Lung (tissue), 12 donors: ENCODE measurements around the gene VAV1. TPM values are rescaled to one million over a fixed set of nuclear protein-coding genes. Genes with fewer than 3 reads are reported as not detected.

Source experiments
- ATAC-seq: fragments of 200-7000 bp; cut with Tn5 transposase; one replicate; pipeline ENCODE4 v1.9.1; 2020; ENCODE audit warnings: moderate number of reproducible peaks; ENCODE audit not compliant: insufficient read depth, low FRiP score
- DNase-seq, 3 donors: peaks; one replicate each; pipeline ENCODE4 v3.0.0-alpha.2; 2013 to 2017
- H3K27ac ChIP-seq, 2 donors: one replicate each; pipeline ENCODE4 v1.5.1; 2013; ENCODE audit warnings: mild to moderate bottlenecking in 2 of 2, moderate library complexity in 2 of 2, control low read depth in 1 of 2, inconsistent platforms in 1 of 2, low read depth in 1 of 2, low read length in 1 of 2
- H3K27me3 ChIP-seq, 3 donors: one replicate each; pipeline ENCODE4 v1.5.1; 2013; ENCODE audit warnings: low read length in 2 of 3; ENCODE audit not compliant: control insufficient read depth in 3 of 3, insufficient read depth in 3 of 3
- H3K36me3 ChIP-seq, 4 donors: one replicate each; pipeline ENCODE4 v1.5.1; 2013; ENCODE audit warnings: low read length in 4 of 4, mild to moderate bottlenecking in 1 of 4, moderate library complexity in 1 of 4; ENCODE audit not compliant: control insufficient read depth in 4 of 4, insufficient read depth in 4 of 4
- H3K4me1 ChIP-seq, 5 donors: one replicate each; pipeline ENCODE4 v1.5.1; 2013; ENCODE audit warnings: low read length in 5 of 5, mild to moderate bottlenecking in 2 of 5, moderate library complexity in 1 of 5; ENCODE audit not compliant: control insufficient read depth in 5 of 5, insufficient read depth in 5 of 5
- H3K4me3 ChIP-seq: one replicate; pipeline ENCODE4 v1.5.1; 2013; ENCODE audit warnings: mild to moderate bottlenecking, control low read depth, moderate library complexity
- H3K9ac ChIP-seq, 2 donors: one replicate each; pipeline ENCODE4 v1.5.1; 2013; ENCODE audit warnings: low read length in 2 of 2, control low read depth in 1 of 2; ENCODE audit not compliant: insufficient read depth in 1 of 2
- H3K9me3 ChIP-seq, 4 donors: one replicate each; pipeline ENCODE4 v1.5.1; 2013; ENCODE audit warnings: low read length in 3 of 4, mild to moderate bottlenecking in 1 of 4, moderate library complexity in 1 of 4; ENCODE audit not compliant: control insufficient read depth in 4 of 4, insufficient read depth in 3 of 4
- WGBS, 2 donors: extraction: QIAGEN DNeasy Blood & Tissue Kit; methylation state at CpG; one replicate each; pipeline ENCODE4 v1.1.7; 2013; 5-methylcytosine and 5-hydroxymethylcytosine counted together
- polyA plus RNA-seq, 2 donors: library from polyadenylated mRNA; stranded (reverse); fragments of 200-250 nt; gene quantifications; one replicate each; pipeline ENCODE4 v1.2.1, GENCODE V29; 2013
- total RNA-seq, 2 donors: library from RNA; depleted of rRNA in 1 of 2; stranded (reverse); fragments of >200 nt in 1 of 2; gene quantifications; one replicate each; pipeline ENCODE4 v1.2.1, GENCODE V29; 2014 to 2021
- TF ChIP-seq, protein P1 (sequence below): IDR thresholded peaks from 2 replicates; pipeline ENCODE4 v1.5.1; 2012; ENCODE audit warnings: mild to moderate bottlenecking; ENCODE audit errors: control extremely low read depth, extremely low read depth
- donor health status: control.
- donor health status: control.
- donor health status: Bipolar disorder and iron deficiency.
- donor health status: healthy.
- donor health status: DM: yes; HTN: yes; CAD: no.

VAV1 gene
- total and polyA plus RNA-seq, 4 donors, result 8.7 to 60.8 (median 21.9) TPM

DNA sequence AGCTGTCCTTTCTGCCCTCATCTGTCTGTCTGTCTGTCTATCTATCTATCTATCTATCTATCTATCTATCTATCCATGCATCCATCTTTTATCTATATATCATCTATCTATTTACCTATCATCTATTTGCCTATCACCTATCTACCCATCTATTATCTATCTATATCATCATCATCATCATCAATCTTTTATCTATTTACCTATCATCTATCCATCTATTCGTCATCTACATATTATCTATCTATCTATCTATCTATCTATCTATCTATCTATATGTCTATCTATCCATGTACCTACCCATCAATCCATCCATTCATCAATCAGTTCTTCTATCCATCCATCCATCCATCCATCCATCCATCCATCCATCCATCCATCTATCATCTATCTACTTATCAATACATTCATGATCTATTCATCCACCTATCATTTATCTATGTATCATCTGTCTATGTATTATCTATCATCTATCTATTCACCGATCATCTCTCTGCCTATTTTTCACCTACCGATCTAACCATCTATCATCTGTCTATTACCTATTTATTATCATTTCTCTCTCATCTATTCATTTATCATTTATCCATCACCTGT, 65.7 kb downstream of the VAV1 start:
- H3K4me1 ChIP-seq, result no peaks in the 10 kb centered on the region
- no peak for DNase-seq
- no peaks in the 10 kb centered on the region for H3K27me3 ChIP-seq
- no peak overlapping the region for H3K9ac ChIP-seq
- H3K27ac ChIP-seq, result no peak overlapping the region
- H3K36me3 ChIP-seq, result peaks cover 0 to 3% (median 0%) of the 10 kb centered on the region in 4 donors
- H3K9me3 ChIP-seq, result peaks cover 0 to 1% (median 0%) of the 10 kb centered on the region in 4 donors
- TF ChIP-seq, protein P1, sequence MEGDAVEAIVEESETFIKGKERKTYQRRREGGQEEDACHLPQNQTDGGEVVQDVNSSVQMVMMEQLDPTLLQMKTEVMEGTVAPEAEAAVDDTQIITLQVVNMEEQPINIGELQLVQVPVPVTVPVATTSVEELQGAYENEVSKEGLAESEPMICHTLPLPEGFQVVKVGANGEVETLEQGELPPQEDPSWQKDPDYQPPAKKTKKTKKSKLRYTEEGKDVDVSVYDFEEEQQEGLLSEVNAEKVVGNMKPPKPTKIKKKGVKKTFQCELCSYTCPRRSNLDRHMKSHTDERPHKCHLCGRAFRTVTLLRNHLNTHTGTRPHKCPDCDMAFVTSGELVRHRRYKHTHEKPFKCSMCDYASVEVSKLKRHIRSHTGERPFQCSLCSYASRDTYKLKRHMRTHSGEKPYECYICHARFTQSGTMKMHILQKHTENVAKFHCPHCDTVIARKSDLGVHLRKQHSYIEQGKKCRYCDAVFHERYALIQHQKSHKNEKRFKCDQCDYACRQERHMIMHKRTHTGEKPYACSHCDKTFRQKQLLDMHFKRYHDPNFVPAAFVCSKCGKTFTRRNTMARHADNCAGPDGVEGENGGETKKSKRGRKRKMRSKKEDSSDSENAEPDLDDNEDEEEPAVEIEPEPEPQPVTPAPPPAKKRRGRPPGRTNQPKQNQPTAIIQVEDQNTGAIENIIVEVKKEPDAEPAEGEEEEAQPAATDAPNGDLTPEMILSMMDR, result no peak
- 87 to 96% methylated on average over 3 of the region's 3 CpGs for WGBS, 2 donors
- H3K4me3 ChIP-seq, result no peak overlapping the region
- no peak for ATAC-seq

DNA sequence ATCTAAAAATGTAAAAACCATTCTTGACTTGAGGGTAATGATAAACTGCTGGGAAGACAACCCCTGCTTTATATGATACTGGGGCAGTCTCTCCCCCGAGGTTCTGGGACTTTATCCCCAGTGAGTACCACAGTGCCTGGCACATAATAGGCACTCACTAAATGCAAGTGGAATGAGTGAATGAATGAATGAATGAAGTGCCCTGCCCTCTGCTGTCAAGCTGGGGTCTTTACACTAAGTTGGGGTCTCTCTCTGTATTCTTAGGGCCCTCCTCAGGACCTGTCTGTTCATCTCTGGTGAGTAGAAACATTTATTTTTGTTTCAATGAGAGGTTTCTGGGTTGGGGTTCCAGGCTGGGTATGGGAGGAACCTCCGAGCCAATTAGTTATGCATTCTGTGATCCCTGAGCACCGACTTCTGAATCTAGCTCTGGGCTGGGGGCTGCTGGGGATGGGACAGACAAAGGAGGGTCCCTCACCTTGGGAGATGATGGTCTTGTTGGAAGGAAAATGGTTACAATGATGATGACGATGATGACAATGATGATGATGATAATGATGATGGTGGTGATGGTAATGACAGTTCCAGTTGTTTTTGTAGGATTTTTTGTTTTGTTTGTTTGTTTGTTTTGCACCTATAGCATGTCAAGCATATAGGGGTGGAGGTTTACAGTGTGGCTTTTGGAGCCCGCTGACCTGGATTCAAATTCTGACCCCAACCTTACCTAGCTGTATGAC, 70.5 kb downstream of the VAV1 start:
- ATAC-seq, result no peak
- Histone ChIP-seq H3K27ac (no peak overlapping the region), H3K36me3 (no peaks in the 10 kb centered on the region), H3K4me3 (no peak overlapping the region), H3K4me1 (no peaks in the 10 kb centered on the region), H3K9me3 (no peaks in the 10 kb centered on the region), H3K27me3 (no peaks in the 10 kb centered on the region), H3K9ac (no peak overlapping the region)
- TF ChIP-seq, protein P1, result no peak
- DNase-seq, result no peak
- WGBS, 2 donors, result 82 to 89% methylated on average over 5 of the region's 5 CpGs

DNA sequence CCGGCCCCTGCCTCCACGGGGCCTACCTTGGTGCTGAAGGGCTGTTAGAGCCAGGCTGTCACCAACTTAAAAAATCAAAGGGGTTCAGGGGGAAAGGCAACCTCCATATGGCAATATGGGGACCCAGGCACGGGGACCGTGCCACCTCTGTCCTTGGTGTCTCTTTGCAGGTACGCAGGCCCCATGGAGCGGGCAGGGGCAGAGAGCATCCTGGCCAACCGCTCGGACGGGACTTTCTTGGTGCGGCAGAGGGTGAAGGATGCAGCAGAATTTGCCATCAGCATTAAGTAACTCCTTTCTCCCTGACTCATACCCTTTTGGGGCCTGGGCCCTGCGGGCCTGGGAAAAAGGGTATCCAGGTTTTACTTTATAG, 75.3 kb downstream of the VAV1 start:
- H3K36me3 ChIP-seq, result no peaks in the 10 kb centered on the region

More for the DNA sequence above, 75.3 kb downstream of the VAV1 start:
- whole genome bisulfite sequencing, 2 donors, result 95 to 99% methylated on average over 11 of the region's 11 CpGs
- Histone ChIP-seq H3K4me1 (peaks cover 0 to 2% (median 0%) of the 10 kb centered on the region in 5 donors), H3K4me3 (no peak overlapping the region), H3K9me3 (no peaks in the 10 kb centered on the region), H3K27ac (no peak overlapping the region), H3K27me3 (no peaks in the 10 kb centered on the region), H3K9ac (no peak overlapping the region)
- no peak for ATAC-seq
- TF ChIP-seq, protein P1, result no peak
- DNase-seq, result no peak
